AG04450 (cell line): ENCODE measurements around the gene EFNA5. TPM values are rescaled to one million over a fixed set of nuclear protein-coding genes. Genes with fewer than 3 reads are reported as not detected.

Experiments
- CTCF ChIA-PET: fragments of 300-600, 350-600 bp; formaldehyde crosslinking; extraction: SDS; loops from one replicate; lab custom pipeline; 2022; ENCODE audit warnings: antibody characterized with exemption, inconsistent platforms; lab: Charles Lee
- POLR2A ChIA-PET: fragments of 350-600 bp; formaldehyde crosslinking; extraction: SDS; loops from one replicate; lab custom pipeline; 2021; ENCODE audit warnings: antibody characterized with exemption, inconsistent platforms; lab: Yijun Ruan, JAX
- DNase-seq: peaks from one replicate; pipeline ENCODE4 v3.0.0-alpha.2; 2011; ENCODE audit warnings: low read depth, low spot score
- H3K27ac ChIP-seq: one replicate; pipeline ENCODE4 v1.5.1; 2012; ENCODE audit warnings: low read depth, low read length, control low read depth
- H3K27me3 ChIP-seq: one replicate; pipeline ENCODE4 v1.6.0; 2012; ENCODE audit warnings: low read length; ENCODE audit not compliant: control insufficient read depth, insufficient read depth
- H3K4me3 ChIP-seq: 2 replicates; pipeline ENCODE4 v1.5.1; 2011; ENCODE audit warnings: mild to moderate bottlenecking, low read depth, low read length, control low read depth
- H3K9me3 ChIP-seq: 2 replicates; pipeline ENCODE4 v1.5.1; 2012; ENCODE audit warnings: low read length; ENCODE audit not compliant: control insufficient read depth, insufficient read depth
- CTCF ChIP-seq: IDR thresholded peaks from 2 replicates; pipeline ENCODE4 v1.5.1; 2011; ENCODE audit warnings: low read depth, low read length, control low read depth, inconsistent platforms
- polyA plus RNA-seq: library from polyadenylated mRNA; depleted of rRNA; stranded (reverse); fragments of >200 nt; gene quantifications from 2 replicates; pipeline ENCODE4 v1.2.3, GENCODE V29; 2011

The EFNA5 gene
- polyA plus RNA-seq, 1 experiment: 3.0 TPM

- Histone ChIP-seq H3K27ac (no peak overlapping the region), H3K4me3 (no peak overlapping the region), H3K9me3 (no peaks in the 10 kb centered on the region), H3K27me3 (no peaks in the 10 kb centered on the region)
- DNase-seq: no peak
- CTCF ChIA-PET: no interaction called here
- POLR2A ChIA-PET: no interaction called here
- no peak for TF ChIP-seq CTCF
Measured at GRCh38 chr5:107566986-107567385, 103.8 kb downstream of the EFNA5 start.

- CTCF ChIA-PET: no interaction called here
- POLR2A ChIA-PET: interaction anchor here (0.6 kb wide), 1 partner anchor 364 kb away, joined by 3 read pairs; no protein-coding TSS in a partner anchor
- no peaks in the 10 kb centered on the region for H3K27me3 ChIP-seq
- no peak overlapping the region for H3K4me3 ChIP-seq
- no peak for DNase-seq
- H3K27ac ChIP-seq: no peak overlapping the region
- TF ChIP-seq CTCF: no peak
- H3K9me3 ChIP-seq: no peaks in the 10 kb centered on the region
Measured at GRCh38 chr5:107565791-107566767, 104.7 kb downstream of the EFNA5 start.

GRCh38 chr5:107564931-107565372 is 105.8 kb downstream of the EFNA5 start:
- no peak for DNase-seq
- no peak overlapping the region for H3K27ac ChIP-seq
- TF ChIP-seq CTCF: no peak
- POLR2A ChIA-PET: no interaction called here
- no peak overlapping the region for H3K4me3 ChIP-seq
- no peaks in the 10 kb centered on the region for H3K9me3 ChIP-seq
- no peaks in the 10 kb centered on the region for H3K27me3 ChIP-seq
- CTCF ChIA-PET: no interaction called here

- DNase-seq: no peak
- no peaks in the 10 kb centered on the region for H3K27me3 ChIP-seq
- H3K4me3 ChIP-seq: no peak overlapping the region
- ChIA-PET CTCF (interaction anchor here (4.5 kb wide), 1 partner anchor 8 kb away, joined by 62 read pairs; no protein-coding TSS in a partner anchor), POLR2A (no interaction called here)
- no peak overlapping the region for H3K27ac ChIP-seq
- no peaks in the 10 kb centered on the region for H3K9me3 ChIP-seq
- no peak for TF ChIP-seq CTCF
Measured at GRCh38 chr5:107563959-107564544, 106.7 kb downstream of the EFNA5 start.

- DNase-seq: no peak
- no peaks in the 10 kb centered on the region for H3K9me3 ChIP-seq
- TF ChIP-seq CTCF: no peak
- CTCF ChIA-PET: interaction anchor here (4.5 kb wide), 1 partner anchor 12 kb away, joined by 62 read pairs; no protein-coding TSS in a partner anchor
- POLR2A ChIA-PET: no interaction called here
- no peak overlapping the region for H3K27ac ChIP-seq
- H3K4me3 ChIP-seq: no peak overlapping the region
- no peaks in the 10 kb centered on the region for H3K27me3 ChIP-seq
Measured at GRCh38 chr5:107560377-107560776, 110.4 kb downstream of the EFNA5 start.
